Inflammatory macrophage treated with lipopolysaccharide for 1 hour (primary cell): ENCODE results near the gene PRPS1.
"Not testable (repeated sequence)": the region's sequence is repeated elsewhere in the genome, so short reads cannot be mapped to it uniquely, and the experiment has no call there.

Experiments used
- DNase-seq, 2 donors: peaks; one replicate each; pipeline ENCODE4 v3.0.0-alpha.2; 2020 to 2022

PRPS1 gene

DNA sequence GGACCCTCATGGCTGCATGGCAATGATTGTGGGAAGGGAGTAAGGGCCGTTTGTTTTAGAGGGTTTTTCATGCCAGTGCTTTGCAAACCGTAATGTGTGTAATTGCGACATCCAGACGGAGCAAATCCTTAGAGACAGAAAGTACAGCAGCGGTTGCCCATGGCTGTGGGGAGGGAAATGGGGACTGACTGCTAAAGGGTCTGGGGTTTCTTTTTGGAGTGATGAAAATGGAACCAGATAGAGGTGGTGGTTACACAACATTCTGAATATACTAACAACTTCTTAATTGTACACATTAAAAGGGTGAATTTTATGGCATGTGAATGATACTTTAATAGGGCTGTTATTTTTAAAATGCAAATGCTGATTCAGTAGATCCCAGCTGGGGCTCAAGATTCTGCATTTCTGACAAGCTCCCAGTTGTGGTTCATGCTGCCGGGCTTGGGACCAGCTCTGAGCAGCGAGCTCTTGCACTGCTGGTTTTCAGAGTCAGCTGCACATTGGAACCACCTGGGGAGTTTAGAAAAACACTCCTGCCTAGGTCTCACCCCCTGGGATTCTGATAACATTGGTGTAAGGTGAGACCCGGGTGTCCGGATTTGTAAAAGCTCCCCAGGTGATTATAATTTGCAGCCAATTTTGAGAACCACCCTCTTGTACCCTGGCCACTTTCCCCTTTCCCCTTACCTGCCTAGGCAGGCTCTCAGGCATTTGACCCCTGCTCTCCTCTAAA, 47.7 kb downstream of the PRPS1 start:
- peak in 1 of 2 donors; percentile 17 for DNase-seq

DNA sequence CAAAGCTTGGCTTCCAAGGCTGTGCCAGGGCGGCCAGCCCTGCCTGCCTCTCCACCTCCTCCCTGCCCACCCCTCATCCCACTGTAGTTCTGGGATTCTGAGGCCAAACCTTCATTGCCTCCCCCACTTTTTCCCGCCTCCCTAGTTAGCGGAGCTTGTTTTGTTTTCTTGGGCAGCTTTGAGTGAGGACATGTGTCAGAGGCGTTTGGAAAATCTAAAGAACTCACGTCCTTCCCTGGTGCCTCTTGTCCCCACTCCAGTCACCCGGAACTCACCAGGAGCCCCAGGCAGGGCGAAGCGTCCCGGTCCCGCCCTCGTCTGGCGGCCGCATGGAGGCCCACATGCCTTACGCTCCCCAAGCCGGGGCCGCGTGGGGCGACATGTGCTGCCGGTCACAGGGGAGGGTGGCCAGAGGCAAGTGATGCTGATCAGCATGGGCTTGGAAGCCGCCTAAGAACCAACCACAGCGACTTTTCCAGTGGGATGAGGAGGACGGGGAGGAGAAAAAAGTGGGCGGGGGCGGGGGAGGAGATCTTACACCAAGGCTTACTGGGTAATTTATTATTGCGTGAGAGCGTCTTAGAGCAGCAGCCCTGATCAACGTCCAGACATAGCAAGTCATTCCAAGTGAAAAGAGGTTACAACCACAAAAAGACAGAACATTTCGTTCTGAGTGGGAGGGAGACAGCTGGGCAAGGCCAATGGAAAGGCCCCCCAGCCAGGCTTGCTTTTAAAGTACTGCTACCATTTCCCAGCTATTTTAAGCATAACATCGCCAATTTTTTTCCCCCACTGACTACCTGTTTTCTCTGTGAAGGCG, 48.5 kb downstream of the PRPS1 start:
- DNase-seq = peak; percentile 57 to 82

DNA sequence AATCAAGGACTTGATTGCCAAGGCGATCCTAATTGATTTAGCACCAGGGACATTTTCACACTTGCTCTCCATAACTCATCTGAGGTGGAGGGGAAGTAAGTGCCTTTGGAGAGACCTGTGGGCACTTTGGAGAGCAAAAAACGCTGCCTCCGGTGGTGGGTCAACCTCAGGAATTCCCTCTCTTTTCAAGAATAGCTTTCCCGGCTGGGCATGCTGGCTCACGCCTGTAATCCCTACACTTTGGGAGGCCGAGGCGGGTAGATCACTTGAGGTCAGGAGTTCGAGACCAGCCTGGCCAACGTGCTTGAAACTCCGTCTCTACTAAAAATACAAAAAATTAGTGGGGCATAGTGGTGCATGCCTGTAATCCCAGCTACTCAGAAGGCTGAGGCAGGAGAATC, 49.2 kb downstream of the PRPS1 start:
- DNase-seq = no peak

DNA sequence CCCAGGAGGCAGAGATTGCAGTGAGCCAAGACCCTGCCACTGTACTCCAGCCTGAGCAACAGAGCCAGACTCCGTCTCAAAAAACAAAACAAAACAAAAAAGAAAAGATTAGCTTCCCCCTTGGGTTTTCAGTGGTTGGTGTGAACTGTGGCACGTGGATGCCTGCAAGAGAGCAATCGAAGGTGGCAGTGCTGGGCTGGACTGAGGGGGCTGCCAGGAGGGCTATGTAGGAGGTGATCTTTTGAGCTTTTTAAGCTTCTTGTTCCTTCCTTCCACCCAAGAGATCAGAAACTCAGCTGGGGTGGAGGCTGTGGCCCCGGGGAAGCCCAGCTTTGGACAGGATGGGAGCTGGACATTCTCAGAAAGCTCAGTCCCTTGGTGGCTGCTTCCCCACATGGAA, 49.6 kb downstream of the PRPS1 start:
- DNase-seq = no peak

DNA sequence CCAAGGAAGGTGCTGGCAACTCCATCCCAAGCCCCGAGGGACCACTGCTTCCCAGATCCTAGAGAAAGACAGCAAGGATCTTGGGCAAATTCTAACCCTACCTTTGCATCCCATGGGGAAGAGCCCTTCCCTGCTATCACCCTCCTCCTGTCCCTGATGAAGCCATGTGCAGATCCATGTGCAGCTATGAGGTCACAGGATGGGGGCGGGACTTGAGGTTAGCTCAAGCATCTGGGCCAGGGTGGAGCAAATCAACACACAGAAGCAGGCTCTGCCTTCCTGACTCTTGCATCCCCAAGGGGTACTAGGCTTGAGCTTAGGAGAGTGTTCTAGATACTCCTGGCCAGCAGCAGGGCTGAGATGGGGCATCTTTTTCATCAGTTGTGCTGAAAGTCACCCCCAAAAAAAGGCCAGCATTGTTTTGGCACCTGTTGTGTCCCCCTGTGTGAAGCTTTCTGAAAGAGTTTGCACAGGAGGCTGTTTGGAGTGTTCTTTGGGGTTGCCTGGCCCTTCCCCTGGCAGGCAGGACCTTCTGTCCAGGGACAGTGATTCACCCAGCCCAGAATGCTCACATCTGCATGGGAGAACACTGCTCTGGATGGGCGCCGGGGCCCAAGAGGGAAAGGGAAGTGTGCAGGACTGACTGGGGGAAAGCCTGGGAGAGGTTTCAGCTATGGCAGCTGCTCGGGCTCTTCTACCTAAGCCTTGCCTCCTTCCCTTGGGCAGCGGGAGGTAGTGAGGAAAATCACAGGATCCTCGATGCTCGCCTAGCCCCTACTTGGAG, 50.8 kb downstream of the PRPS1 start:
- DNase-seq = peak; percentile 28 to 49

DNA sequence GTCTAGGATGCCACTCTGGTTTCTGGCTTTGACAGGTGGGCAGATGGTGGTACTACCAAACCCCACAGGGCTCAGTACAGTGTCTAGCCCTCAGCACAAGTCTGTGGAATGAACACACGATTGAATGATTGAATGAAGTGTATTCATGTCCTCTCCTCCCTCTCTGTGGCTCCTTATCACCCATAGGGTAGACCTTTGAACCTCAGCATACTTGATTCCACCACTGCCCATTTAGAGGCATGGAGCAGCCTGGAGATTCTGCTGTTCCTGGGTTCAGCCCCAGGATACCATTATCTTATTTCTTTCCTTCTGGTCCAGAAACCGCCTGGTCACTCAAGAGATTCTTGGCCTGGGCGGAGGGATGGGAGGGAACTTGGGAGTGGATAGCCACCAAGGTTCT, 53.9 kb downstream of the PRPS1 start:
- DNase-seq = no peak

- no peak for DNase-seq
Observed at GRCh38 chrX:107683124-107683895, 55.0 kb downstream of the PRPS1 start.

DNA sequence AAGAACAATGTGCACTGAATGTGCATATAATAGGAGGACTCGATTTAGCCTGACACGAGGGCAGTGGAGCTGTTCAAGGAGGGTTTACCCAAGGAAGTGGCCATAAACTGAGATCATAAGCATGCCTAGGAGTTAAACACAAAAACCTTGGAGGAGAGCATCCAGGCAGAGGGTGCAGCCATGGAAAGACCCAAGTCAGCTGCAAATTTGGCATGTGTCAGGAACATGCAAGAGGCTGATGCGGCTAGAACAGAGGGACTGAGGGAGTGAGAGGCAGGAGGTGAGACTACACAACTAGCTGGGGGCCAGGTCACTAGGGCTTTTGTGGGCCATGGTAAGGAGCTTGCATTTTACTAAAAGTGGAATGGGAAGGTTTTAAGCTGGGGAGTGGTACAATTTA, 55.6 kb downstream of the PRPS1 start:
- DNase-seq = no peak

- peak in 1 of 2 donors; percentile 46 for DNase-seq
Observed at GRCh38 chrX:107684956-107685385, 56.7 kb downstream of the PRPS1 start.

- not testable (repeated sequence) for DNase-seq
Observed at GRCh38 chrX:107685586-107685985, 57.3 kb downstream of the PRPS1 start.

DNA sequence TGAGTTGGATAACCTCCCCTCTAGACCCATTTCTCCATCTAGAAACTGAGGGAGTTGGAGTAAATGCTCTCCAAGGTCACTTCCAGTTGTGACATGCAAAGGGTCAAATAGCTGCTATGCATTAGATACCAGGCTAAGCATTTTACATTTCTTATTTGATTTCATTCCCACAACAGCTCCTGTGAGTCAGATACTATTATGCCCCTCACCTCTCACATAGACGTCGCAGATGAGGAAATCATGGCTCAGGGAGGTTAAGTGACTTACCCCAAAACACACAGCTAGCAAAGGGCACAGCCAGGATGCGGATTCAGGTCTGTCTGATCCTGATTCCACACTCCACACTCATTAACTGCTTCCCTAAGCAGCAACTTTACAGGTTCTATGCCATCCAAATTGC, 57.7 kb downstream of the PRPS1 start:
- DNase-seq = no peak

DNA sequence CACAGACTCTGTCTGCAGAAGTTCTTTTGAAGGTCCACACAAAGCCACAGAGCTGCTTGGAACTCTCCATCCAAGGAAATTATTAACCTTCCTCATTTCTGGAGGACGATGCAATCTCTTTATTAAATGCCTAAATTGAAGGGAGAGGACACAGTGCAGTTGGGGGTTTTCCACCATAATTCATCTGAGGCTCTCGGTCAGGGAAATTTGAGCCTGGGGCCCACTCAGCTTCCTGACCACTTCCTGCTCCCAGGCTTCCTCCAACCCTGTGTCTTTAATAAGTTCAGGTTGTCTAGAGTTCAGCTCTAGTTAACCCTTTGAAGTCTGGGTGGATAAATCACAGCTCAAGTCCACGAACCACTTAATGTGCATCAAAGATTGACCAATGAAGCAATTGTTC, 58.5 kb downstream of the PRPS1 start:
- DNase-seq = peak; percentile 41 to 51

- DNase-seq = no peak
Observed at GRCh38 chrX:107687445-107687844, 59.1 kb downstream of the PRPS1 start.

- DNase-seq = peak; percentile 41 to 72
Observed at GRCh38 chrX:107691024-107691448, 62.7 kb downstream of the PRPS1 start.

GRCh38 chrX:107699616-107700015, 71.3 kb downstream of the PRPS1 start:
- no peak for DNase-seq

DNA sequence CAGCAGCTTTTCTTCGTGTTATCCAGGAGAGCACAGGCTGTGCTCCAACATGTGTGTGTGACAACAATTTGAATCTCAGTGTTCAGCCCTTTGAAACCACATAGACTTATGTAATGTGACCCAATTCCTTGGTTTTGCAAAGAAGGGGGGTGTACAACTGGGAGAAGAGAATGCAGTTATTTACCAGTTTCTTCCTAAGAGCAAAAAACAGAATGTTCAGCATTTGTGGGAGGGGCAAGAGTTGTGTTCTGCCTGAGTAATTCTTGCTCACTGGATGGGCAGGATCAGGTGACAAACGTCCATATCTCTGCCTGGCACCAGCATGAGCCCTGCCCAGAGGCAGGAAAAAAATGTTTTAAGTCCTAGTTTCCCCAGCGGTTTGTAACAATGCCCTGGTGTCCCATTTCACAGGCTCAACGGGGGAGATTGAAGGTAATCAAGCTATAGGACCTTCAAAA, 72.0 kb downstream of the PRPS1 start:
- DNase-seq = no peak
